NCI-H187 (cell line): ENCODE data around the gene TNS1.
"Not testable (repeated sequence)": the region's sequence is repeated elsewhere in the genome, so short reads cannot be mapped to it uniquely, and the experiment has no call there.

Experiments used
- DNase-seq, 2 experiments: peaks; one replicate each; lab custom pipeline; 2025; lab: John Stamatoyannopoulos, UW

The TNS1 gene

DNA sequence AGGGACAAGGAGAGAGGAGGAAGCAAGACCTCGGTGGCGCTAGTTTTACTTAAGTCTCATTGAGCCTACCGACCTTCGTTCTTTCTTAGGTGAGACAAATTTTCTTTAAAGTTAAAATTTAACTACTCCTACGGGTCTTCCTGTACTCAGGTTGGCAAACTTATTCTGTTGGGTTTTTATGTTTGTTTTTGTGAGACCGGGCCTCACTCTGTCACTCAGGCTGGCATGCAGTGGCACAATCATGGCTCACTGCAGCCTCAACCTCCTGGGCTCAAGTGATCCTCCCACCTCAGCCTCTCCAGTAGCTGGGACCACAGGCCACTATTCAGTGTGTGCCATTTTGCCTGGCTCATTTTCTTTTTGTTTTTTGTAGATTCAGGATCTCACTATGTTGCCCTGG, 189.0 kb downstream of the TNS1 start:
- DNase-seq: no peak

GRCh38 chr2:217812170-217812569, 190.6 kb downstream of the TNS1 start:
- no peak for DNase-seq

- DNase-seq: no peak
Observed at GRCh38 chr2:217810260-217810659, 192.5 kb downstream of the TNS1 start.

GRCh38 chr2:217809736-217810135, 193.1 kb downstream of the TNS1 start:
- DNase-seq: no peak

DNA sequence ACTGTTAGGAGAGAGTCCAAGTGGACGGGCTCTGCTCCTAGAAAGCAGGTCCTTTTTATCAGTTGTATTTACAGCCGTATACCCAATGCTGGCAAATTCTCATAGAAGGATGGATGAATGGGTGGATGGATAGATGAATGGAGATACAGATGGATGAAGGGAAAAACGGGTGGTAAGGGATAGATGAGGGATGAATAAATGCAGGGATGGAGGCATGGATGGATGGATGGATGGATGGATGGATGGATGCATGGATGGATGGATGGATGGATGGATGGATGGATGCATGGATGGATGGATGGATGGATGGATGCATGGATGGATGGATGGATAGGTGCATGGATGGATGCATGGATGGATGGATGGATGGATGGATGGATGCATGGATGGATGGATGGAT, 193.8 kb downstream of the TNS1 start:
- DNase-seq: not testable (repeated sequence)

GRCh38 chr2:217808326-217808725, 194.5 kb downstream of the TNS1 start:
- no peak for DNase-seq

GRCh38 chr2:217807753-217808152, 195.0 kb downstream of the TNS1 start:
- no peak for DNase-seq

- DNase-seq: no peak
Observed at GRCh38 chr2:217807025-217807424, 195.8 kb downstream of the TNS1 start.

DNA sequence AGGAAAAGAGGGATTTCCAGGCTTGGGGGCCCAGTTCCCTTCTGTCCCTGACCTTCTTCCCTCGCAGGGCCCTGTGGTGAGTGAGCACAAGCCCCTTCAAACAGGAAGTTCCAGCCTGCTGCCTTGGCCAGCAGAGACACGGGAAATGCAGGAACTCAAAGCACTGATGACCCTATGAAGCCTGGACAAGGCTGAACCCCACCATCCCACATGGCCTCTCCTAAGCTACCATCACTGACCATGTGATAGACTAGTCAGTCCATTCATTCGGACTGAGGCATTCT, 196.4 kb downstream of the TNS1 start:
- DNase-seq: no peak

DNA sequence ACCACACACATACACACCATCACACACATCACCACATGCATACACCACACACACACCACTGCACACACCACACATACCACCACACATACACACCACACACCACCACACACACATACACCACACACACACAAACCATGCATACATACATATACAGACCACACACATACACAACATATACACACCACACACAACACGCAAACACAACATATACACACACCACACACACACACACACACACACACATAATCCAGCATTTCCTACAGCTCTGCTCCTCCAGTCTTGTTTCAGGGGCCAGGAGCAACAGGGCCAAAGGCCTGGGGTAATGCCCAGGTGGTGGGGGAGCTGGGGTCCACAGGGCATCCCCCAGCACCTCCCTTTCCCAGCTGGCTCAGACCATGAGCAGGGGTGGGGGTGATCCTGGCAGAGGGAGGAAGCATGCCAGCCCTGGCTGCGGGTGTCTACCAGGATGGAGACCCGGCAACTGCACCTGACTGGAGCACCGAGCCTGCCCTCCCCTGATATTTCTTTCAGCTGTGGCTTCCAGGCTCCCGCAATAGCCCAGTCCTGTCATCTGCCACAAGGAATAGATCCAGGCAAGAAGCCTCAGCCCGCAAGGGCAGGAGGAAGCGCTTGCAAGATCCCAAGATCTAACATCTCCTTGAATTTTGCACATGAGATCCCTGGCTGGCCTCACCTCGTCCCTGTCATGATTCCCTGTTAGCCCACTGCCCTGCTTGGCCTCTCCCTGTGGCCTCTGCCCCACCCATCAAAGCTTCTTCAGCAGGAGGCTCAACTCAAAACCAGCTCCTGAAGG, 196.9 kb downstream of the TNS1 start:
- DNase-seq: no peak

GRCh38 chr2:217804791-217805667, 197.8 kb downstream of the TNS1 start:
- DNase-seq: no peak

DNA sequence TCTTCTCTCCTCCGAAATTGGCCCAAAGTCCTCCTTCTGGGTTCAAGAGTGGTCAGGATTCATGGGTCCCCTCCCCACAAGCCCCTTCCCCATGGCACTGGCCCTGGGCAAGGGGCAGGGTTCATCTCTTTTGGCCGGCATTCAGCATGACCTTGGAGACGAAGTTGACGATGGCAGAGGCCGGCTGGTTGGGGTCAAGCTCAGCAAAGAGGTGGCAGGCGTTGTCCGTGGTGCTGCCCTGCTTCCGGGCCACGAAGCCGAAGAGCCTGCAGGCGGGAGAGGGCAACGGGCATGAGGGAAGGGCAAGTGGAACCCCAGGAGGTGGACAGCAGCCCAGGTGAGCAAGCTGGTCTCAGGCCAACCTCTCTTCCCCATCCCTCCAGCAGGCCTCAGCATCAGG, 198.5 kb downstream of the TNS1 start:
- no peak for DNase-seq

DNA sequence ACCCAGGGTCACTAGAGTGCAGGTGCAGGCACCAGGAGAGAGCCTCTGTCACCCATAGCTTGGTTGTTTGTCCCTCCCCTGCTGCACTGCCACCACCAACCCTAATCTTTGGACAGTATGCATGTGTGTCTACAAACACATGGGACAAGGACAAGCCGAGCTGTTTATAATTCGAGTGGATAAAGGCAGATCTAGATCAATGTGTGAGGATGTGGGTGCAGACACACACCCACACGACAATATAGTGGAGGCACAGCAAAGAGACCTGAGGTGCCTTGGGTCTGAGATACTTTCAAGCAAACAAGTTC, 199.2 kb downstream of the TNS1 start:
- no peak for DNase-seq

DNA sequence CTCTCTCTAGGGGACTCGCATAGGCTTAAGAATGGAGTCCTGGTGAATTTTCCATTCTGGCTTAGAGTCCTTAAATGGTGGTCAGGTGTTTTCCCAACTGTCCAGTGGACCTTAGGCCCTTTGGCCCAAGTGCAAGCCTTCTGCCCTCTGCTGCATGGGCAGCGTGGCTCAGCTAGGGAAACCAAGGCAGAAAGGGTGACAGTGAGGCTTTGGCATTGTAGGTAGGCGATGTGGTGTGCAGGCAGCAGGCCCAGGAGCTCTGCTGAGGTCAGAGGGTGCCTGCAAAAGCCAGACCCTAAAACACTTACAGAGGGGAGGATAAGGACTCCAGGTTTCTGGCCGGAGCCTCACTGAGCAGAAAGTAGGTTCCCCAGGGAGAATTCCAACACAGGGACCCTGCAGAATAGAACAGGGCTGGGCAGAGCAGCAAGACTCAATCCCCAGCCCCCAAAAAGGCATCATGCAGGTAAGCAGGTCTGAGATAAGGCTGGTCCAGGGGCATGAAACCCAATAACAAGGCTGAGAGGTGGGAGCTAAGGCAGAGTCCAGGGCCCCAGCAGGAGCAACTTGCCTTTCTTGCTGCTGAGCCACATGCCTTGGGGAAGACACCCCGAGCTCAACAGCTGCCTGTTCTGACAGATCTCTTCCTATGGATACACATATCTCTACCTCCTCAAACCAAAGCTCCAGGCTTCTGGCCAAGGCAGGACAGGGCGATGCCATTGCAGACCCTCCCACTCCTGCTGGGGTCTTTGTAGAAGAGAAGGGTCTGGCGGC, 199.7 kb downstream of the TNS1 start:
- DNase-seq: no peak

DNA sequence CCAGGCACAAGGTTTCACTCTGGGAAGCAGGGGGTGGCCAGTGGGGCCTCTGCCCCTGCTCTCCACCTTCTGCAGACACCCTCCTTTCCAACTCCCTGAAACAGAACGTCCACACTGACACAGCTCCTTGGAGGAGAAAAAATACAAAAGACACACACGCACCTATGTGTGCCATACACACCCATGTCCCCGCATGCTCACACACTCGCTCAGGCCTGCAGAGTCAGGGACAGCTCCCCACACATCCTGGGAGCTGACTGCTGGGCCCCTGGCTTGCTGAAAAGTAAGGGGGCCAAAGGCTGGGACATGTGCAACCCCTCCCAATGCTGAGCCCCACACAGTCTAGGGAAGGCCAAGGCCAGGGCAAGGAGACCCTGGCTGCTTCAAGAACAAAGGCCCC, 200.5 kb downstream of the TNS1 start:
- DNase-seq: no peak

DNA sequence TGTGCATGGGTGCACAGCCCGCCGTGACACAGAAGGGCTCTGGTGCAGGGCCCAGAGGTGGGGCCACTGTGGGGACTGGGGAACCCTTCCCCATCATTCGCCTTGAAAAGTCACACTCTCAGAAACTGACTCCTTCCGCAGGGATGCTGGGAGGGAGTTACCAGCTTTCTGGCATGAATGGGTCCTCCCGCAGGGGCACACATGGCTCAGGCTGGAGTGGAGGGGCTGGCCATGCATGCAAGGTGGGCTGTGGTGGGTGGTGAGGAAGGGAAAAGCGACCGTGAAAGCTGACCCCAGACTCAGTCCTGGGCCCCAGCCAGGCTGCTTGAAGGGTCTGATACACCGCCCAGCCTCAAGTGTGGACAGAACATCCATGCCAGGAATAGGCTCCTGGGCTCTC, 201.1 kb downstream of the TNS1 start:
- no peak for DNase-seq

DNA sequence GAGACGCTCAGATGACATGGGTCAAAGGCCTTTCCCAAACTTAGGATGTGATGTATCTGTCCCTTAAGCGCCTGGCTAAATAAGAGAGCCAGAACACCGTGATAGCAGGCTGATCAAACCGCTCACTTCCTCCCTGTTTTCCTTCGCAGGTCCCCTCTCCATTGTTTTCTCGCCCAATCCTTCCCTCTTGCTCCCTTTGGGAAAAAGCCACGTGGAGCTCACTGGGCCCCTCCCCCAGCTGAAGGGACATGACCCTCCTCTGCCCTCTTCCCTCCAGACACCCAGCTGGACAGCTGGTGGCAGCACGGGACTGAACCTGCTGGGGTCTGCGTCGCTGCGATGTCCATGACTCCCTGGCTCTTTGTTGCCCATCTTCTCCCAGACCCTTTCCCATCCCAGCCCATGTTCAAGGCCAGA, 201.7 kb downstream of the TNS1 start:
- DNase-seq: no peak

- DNase-seq: no peak
Observed at GRCh38 chr2:217800433-217801114, 202.2 kb downstream of the TNS1 start.

- DNase-seq: no peak
Observed at GRCh38 chr2:217799563-217800432, 203.0 kb downstream of the TNS1 start.

DNA sequence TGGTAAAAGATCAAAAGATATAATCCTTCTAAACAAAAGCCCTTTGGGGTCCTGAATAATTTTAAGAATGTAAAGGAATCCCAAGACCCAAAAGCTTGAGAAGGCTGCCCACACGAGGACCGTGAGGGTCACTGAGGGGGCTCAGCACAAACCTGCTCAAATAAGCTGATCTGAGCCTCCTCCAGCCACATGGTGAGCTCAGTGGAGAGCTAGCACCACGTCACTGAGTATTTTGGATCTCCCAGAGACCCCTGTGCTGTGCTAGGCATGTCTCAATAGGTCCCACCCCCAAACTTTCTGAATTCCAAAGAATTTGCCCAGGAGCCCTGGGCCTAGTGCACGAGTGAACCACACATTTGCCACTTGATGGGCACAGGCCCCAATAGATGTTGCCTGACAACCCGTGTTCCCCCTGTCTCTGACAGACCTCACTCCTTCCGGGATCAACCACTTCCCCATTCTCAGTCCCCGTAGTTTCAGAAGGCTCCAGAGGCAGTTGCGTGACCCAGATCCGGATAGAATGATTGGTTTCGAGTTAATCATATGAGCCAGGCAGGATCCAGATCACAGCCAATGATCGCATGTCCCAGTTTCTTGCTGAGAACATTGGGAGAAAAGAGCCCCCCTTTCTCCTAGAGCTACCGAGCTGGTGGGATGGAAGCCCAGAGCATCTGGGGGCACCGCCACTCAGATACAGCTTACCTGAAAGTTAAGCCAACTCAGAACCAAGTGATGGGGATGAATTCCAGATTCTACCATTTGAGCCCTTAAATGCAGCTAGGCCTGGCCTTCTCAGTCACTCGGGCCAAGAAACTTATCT, 203.8 kb downstream of the TNS1 start:
- no peak for DNase-seq
